Measurements from ENCODE around the gene MRPS22.
"Not testable (repeated sequence)": the region's sequence is repeated elsewhere in the genome, so short reads cannot be mapped to it uniquely, and the experiment has no call there.

MRPS22 gene

GRCh38 chr3:139339219-139339906 lies 4.5 kb upstream of the MRPS22 start:
- no peak for DNase-seq (ENCODE audit: low read depth in 2 of 2)

- DNase-seq (ENCODE audit: low read depth in 2 of 2) = no peak
Measured at GRCh38 chr3:139340784-139341183, 3.0 kb upstream of the MRPS22 start.

DNA sequence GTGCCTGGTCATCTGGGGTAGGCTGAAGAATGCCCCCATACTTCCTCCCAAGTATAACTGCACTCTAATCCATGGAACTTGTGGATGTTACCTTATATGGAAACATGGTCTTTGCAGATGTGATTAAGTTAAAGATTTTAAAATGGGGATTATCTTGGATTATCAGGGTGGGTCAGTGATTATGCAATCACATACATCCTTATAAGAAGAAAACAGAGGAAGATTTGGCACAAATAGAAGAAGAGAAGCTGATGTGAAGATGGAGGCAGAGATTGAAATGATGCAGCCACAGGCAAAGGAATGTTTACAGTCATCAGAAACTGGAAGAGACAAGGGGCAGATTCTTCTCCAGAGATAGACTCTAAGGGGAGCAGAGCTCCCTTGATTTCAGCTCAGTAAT lies 1.8 kb upstream of the MRPS22 start:
- DNase-seq (ENCODE audit: low read depth in 2 of 2) = no peak

DNA sequence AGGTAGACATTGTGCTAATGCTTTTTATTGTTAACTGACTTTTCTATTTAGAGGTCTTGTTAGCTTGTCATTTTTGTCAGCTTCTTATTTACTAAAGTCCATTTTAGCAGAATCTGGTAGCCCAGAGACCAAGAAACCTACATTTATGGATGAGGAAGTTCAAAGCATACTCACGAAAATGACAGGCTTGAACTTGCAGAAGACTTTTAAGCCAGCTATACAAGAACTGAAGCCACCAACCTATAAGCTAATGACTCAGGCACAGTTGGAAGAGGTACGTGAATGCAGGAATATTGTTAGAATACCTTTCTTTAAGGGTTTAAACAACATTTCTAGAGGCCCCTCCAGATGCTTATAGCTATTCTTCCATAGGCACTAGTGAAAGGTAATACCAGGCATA lies 3.0 kb downstream of the MRPS22 start:
- DNase-seq (ENCODE audit: low read depth in 2 of 2) = no peak

DNA sequence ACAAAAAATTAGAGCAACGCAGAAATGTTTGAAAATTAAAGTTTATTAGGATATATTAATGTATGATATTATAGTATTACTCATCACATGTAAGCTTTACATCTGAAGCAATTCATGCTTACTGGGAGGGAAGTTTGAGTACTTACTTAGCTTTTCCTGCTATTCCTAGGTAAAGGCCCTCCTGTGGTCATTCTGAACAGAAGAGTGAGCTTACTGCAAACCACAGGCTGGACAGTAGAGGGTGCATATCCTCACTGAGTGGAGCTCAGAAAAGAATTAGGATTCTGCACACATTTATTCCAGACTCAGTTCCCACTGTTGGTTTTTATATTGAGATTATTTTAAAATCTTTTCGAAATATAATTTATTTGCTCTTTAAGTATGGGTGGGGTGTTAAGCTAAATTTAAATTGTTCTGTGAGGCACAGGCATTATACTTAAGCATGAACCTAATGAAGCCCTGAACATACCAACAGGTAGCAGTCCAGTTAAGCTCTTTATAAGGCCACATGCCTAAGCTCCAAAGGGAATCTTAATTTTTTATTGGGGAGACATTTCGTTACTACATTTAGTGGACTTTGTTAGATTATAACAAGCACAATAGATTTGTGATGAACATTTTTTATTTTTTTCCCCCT lies 10.2 kb downstream of the MRPS22 start:
- DNase-seq (ENCODE audit: low read depth in 2 of 2) = no peak

DNA sequence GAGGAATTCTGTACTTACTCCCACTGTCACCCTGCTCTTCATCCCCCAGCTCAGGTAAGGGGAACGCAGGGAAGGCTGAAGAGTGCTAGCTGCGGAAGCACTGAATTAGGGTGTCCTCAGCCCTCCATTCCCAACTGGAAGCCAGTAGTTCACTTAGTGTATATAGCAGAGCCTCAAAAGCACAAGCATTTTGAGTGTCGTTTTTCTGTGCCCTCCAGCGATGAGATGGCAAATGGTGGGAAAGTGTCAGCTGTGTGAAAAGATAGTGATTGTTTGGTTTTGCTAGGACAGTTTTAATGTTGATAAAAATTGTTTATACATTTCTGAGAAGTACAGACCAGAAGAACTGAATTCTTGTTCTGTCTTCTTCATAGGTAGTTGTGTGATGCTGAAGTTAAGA lies 10.8 kb downstream of the MRPS22 start:
- DNase-seq (ENCODE audit: low read depth in 2 of 2) = no peak

DNA sequence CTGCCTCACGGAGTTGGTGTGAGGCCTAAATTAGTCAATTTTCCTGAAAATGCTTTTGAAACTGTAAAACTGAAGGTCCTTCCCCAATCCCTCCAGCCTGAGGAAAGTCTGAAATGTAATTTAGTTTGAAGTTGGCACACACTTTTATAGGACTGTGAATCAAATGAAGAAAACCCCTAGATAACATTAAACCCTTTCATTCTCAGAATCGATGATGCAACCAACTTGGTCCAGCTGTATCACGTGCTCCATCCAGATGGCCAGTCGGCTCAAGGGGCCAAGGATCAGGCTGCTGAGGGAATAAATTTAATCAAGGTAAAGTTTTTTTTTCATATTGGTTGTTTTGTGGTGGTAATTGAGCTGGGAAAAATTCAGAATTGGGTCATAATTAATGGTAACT lies 11.7 kb downstream of the MRPS22 start:
- no peak for DNase-seq (ENCODE audit: low read depth in 2 of 2)

DNA sequence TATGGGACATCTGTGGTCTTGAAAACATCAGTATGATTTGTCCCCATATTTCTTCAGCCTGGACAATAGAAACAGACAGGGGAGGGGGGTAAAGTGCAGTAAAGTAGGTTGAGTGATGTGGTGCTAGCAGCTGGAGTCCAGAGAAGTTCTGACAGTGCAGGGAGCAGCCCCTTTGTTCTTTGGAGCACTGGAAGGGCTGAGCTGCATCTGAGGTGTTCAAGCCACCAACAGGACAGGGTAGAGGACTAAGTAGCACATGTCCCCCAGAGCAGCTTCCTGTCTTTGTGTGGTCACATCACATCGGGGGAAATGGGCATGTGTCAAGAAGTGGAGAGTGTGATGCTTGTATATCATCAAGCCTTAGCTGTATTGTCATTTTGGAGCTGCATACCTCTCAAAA lies 12.1 kb downstream of the MRPS22 start:
- DNase-seq (ENCODE audit: low read depth in 2 of 2) = no peak

DNA sequence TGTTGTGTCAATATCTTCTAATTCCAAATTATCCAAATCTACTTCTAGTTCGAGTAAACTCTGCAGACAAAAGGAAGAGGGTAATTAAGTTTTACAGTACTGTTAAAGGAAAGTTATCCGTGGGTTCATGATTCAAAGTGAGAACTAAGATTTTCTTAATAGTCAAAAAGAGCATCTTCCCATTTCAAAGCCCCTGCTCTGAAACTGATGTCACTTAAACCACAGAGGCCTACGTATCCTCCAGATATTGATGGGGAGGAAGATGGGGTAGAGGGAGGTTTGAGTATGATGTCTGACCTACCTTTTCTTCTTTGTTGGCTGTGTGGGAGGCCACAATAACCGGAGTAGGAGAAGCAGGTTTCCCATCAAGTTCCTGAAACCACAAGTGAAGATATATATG lies 14.1 kb downstream of the MRPS22 start:
- DNase-seq (ENCODE audit: low read depth in 2 of 2) = no peak

DNA sequence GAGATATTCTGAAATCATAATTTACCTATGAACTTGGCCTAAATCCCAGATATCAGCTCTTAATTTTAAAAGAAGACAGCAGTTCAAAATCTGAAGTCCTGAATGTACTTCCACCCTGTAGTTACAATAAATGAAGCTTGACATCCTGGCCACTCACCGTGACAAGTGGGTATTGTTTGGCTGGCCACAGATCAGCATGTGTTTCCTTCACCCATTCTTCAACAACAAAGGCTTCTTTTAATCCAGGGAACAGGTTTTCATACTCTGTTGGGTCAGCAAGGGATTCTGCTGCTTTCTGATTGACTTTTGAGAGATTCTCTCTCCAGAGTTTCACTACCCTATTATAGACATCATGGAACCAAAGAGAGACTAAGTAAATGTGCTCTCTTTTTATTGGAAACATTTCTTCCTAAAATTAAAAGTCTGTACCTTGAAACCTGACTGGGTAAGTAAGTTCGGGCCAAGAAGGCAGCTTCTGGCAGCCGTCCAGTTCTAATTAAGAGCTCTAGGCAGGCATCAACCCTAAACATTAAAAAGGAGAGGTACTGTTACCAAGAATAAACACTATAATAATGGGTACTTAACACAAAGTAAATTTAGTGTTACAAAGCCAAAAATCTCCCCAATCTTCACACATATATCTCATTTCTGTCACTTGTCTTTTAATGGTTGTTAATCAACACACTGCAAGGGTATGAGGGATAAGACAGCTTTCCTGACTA lies 15.2 kb downstream of the MRPS22 start:
- no peak for DNase-seq (ENCODE audit: low read depth in 2 of 2)

DNA sequence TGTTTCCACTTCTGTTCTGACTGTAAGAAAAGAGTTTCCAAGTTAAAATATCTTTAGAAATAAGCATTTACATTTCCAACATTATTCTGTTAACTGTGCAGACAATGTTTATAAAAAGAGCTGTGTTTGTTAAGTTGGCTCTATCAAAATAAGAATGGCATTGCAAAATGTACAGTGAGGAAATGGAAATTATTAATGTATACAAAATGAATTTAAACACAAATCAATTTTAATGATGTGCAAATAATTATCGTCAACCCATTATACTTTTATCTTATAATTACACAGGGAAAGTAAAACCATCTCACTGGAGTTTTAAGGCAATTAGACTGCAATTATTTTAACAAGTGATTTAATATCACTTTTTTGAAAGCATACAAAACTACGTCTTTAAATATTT lies 17.5 kb downstream of the MRPS22 start:
- no peak for DNase-seq (ENCODE audit: low read depth in 2 of 2)

GRCh38 chr3:139364549-139364948 lies 20.7 kb downstream of the MRPS22 start:
- no peak for DNase-seq (ENCODE audit: low read depth in 2 of 2)

- DNase-seq (ENCODE audit: low read depth in 2 of 2) = no peak
Measured at GRCh38 chr3:139374099-139374498, 30.3 kb downstream of the MRPS22 start.

GRCh38 chr3:139377378-139377777 lies 33.6 kb downstream of the MRPS22 start:
- DNase-seq (ENCODE audit: low read depth in 2 of 2) = no peak

- no peak for DNase-seq (ENCODE audit: low read depth in 2 of 2)
Measured at GRCh38 chr3:139378587-139379241, 34.9 kb downstream of the MRPS22 start.

DNA sequence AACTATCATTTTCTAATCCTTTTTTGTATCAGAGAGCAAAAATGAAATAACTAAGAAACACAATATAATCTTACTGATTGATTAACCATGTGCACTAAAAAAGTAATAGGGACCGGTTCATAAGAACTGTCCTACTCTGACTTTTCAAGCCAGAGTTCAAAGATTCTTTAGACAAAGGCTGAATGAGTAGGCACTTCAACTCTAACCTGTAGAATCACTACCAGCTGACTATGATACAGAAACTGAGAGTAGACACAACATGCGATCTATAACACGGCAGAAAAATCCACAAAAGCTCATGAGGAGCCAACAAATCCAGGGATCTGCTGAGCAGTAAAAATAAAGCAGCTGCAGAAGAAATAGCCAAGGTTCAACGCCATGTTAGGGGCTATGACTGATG lies 36.8 kb downstream of the MRPS22 start:
- no peak for DNase-seq (ENCODE audit: low read depth in 2 of 2)

GRCh38 chr3:139382291-139382690 lies 38.5 kb downstream of the MRPS22 start:
- DNase-seq (ENCODE audit: low read depth in 2 of 2) = not testable (repeated sequence)

DNA sequence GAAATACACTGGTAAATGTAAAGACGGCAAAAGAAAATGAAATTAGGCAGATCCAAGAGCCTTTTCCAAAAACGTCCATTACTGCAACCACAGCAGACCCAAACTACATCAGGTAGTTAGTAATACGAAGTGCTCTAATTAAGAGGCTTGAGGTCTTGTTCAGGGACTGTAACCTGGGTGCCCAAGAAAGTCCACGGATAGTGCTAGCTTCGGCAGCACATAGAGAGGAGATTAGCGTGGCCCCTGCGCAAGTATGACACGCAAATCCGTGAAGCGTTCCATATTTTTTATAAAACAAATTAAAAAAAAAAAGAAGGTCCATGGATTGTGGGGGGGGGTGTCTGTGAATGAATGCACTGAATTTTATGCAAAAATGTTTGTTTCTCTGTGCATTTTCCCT lies 44.3 kb downstream of the MRPS22 start:
- no peak for DNase-seq (ENCODE audit: low read depth in 2 of 2)

GRCh38 chr3:139388821-139389551 lies 45.2 kb downstream of the MRPS22 start:
- no peak for DNase-seq (ENCODE audit: low read depth in 2 of 2)

- DNase-seq (ENCODE audit: low read depth in 2 of 2) = peak; percentile 92 to 93
Measured at GRCh38 chr3:139389552-139390368, 45.9 kb downstream of the MRPS22 start, which contains the start of gene COPB2. Gene COPB2 (minus strand): TSS chr3:139389647. CDS start chr3:139389550, 97 bp downstream.

GRCh38 chr3:139394116-139394515 lies 50.3 kb downstream of the MRPS22 start:
- DNase-seq (ENCODE audit: low read depth in 2 of 2) = no peak
